ENCODE measurements around the gene TRIM34.
"Not testable (repeated sequence)": the region's sequence is repeated elsewhere in the genome, so short reads cannot be mapped to it uniquely, and the experiment has no call there.

TRIM34 gene

GRCh38 chr11:5620651-5621521 lies 3.9 kb upstream of the TRIM34 start:
- no peak for DNase-seq (ENCODE audit: low read depth in 2 of 2)

DNA sequence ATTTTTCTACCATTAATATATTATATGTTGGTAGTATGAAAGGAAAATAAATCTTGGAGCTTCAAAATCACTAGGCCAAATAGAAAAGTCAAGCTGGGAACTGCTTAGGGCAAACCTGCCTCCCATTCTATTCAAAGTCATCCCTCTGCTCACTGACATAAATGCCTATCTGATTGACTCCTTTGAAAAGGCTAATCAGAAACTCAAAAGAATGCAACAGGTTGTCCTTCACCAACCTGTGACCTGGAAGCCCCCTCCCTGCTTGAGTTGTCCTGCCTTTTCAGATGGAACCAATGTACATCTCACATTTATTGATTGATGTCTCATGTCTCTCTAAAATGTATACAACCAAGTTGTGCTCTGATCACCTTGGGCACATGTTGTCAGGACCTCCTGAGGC lies 3.2 kb upstream of the TRIM34 start:
- no peak for DNase-seq (ENCODE audit: low read depth in 2 of 2)

GRCh38 chr11:5622802-5623201 lies 2.0 kb upstream of the TRIM34 start:
- no peak for DNase-seq (ENCODE audit: low read depth in 2 of 2)

DNA sequence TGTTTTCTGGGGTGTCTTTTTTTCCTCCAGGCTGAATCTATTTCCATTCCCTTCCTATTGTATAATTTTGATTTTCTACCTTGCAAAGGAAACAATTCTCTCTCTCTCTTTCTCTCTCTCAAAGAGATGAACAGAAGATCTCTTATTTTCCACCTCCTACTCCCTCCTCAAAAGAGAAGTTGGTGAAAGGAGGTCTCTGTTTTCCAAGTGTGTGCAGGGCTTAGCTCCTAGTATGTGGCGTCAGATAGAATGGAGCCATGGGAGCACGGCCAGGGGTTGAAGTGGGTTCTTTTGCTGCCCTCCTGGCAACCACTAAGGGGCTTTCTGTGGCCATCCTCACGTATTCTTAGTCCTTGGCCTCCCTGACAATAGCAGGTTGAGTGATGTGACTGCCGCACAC lies 480 bp downstream of the TRIM34 start:
- no peak for DNase-seq (ENCODE audit: low read depth in 2 of 2)

- DNase-seq (ENCODE audit: low read depth in 2 of 2) = no peak
Measured at GRCh38 chr11:5626196-5626595, 1.4 kb downstream of the TRIM34 start.

- no peak for DNase-seq (ENCODE audit: low read depth in 2 of 2)
Measured at GRCh38 chr11:5631417-5631816, 6.6 kb downstream of the TRIM34 start.

- DNase-seq (ENCODE audit: low read depth in 2 of 2) = no peak
Measured at GRCh38 chr11:5631969-5632635, 7.3 kb downstream of the TRIM34 start.

- DNase-seq (ENCODE audit: low read depth in 2 of 2) = no peak
Measured at GRCh38 chr11:5639953-5640352, 15.2 kb downstream of the TRIM34 start.

DNA sequence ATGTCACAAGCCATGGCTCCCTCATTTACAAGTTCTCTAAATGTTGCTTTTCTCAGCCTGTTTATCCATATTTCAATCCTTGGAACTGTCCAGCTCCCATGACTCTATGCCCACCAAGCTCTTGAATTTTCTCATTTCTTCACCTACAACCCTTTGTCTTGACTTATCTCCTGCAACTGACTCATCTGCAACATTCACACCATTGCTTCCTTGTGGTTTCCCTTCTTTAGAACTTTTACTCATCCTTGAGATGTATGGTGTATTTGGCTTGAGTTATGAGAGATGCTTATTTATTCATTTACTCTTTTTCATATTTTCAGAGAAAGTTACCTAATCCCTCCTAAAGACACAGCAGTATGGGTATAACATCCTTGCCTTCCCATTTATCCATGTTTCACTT lies 18.8 kb downstream of the TRIM34 start:
- DNase-seq (ENCODE audit: low read depth in 2 of 2) = no peak

- DNase-seq (ENCODE audit: low read depth in 2 of 2) = no peak
Measured at GRCh38 chr11:5646139-5646538, 21.3 kb downstream of the TRIM34 start.

DNA sequence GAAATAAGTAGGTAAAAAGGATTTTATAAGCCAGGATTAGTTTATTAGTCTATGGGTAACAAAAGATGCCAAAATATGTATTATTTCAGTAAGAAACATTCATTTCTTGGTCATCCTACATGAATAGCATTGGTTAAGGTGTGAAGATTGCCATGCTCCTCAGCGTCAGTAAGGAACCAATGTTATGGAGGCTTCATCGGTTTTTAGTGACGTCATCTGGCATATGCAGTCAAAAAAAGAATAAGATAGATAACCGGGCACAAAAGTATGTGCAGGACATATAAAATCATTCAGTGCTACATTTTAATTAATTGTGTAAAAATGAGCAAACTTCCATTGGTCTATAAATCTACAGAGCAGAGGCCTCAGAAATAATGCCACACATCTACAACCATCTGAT lies 30.7 kb downstream of the TRIM34 start:
- no peak for DNase-seq (ENCODE audit: low read depth in 2 of 2)

- not testable (repeated sequence) for DNase-seq (ENCODE audit: low read depth in 2 of 2)
Measured at GRCh38 chr11:5656956-5657355, 32.2 kb downstream of the TRIM34 start.

GRCh38 chr11:5658318-5658717 lies 33.5 kb downstream of the TRIM34 start:
- DNase-seq (ENCODE audit: low read depth in 2 of 2) = no peak

- no peak for DNase-seq (ENCODE audit: low read depth in 2 of 2)
Measured at GRCh38 chr11:5663511-5663910, 38.7 kb downstream of the TRIM34 start.

DNA sequence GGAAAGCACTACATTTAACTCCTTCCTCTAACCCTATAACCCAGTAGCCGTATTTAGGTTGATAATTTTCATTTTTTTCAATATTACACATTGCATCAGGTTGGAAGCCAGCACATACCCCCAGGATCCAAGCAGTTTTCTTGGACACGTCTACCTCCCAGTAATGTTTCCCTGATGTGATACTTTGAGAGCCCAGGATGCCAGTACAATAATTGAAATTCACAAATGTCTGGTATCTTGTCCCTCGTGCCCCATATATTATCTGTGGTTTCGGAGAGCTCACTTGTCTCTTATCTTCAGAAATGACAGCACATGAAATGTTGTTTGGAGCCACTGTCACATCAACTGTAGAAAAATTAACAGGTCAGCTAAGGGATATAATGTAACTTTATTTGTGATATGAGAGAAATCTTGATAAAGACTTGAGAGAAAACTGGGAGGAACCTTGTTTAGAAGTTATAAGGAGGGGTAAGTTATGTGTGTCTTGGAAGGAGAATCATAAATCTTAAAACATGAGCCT lies 40.3 kb downstream of the TRIM34 start:
- no peak for DNase-seq (ENCODE audit: low read depth in 2 of 2)

- no peak for DNase-seq (ENCODE audit: low read depth in 2 of 2)
Measured at GRCh38 chr11:5665746-5666401, 41.1 kb downstream of the TRIM34 start.

DNA sequence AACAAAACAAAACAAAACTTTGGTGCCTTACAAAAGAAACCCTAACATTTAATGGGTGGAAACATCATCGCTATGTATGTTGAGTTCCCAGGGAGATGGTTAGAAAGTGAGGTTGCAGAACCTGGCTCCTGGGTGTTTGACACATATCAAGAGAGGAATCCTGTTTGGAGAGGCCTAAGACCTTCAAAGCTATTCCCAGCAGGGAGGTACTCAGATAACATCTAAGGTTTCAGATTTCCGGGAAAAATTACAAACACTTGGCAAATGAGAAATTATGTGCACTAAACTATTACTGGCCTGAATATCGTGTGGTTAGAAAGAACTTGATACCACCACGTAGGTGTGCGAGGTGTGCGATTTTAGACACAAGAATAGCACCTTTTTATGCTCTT lies 41.6 kb downstream of the TRIM34 start:
- no peak for DNase-seq (ENCODE audit: low read depth in 2 of 2)

DNA sequence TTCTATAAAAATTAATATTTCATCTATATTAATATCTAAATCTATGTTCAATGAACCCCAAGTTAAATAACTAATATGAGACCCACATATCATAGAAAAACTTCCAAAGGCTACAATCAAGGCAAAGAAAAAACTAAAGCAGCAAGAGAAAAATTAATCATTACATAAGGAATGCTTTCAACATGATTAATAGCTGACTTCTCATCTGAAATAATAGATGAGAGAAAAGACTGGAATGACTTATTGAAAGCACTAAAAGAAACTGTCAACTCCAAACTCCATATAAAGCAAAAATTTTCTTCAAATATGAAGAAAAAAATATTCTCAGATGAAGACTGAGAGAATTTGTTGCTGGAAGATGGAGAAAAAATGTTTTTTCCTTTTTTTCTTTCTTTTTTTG lies 47.0 kb downstream of the TRIM34 start:
- DNase-seq (ENCODE audit: low read depth in 2 of 2) = no peak

- DNase-seq (ENCODE audit: low read depth in 2 of 2) = no peak
Measured at GRCh38 chr11:5674391-5674790, 49.6 kb downstream of the TRIM34 start.

DNA sequence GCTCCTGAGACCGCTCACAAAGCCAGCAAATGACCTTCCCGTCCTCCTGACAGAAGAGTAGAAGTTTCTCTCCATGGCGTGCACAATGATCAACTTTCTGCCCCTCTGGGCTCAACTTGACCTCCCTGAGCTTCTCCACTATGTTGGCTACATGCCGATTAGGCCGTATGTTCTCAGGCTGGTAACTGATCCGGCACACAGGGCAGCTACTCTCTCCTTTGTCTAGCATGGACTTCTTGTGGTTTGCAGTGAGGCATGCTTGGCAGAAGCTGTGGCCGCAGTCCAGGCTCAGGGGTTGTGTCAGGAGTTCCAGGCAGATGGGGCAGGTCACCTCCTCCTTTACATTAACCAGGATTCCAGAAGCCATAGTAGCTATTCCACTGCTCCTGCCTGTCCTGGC lies 55.0 kb downstream of the TRIM34 start:
- no peak for DNase-seq (ENCODE audit: low read depth in 2 of 2)

- DNase-seq (ENCODE audit: low read depth in 2 of 2) = not testable (repeated sequence)
Measured at GRCh38 chr11:5682890-5683441, 58.2 kb downstream of the TRIM34 start.

- not testable (repeated sequence) for DNase-seq (ENCODE audit: low read depth in 2 of 2)
Measured at GRCh38 chr11:5683620-5684019, 58.8 kb downstream of the TRIM34 start.

All from stimulated activated CD4-positive, alpha-beta T cell treated with anti-CD3 and anti-CD28 coated beads, Interleukin-4, amount 100 ng/mL, for 48 hours (primary cell).